Thyroid gland (tissue), 4 donors: ENCODE data around the gene LGALS4. TPM values are rescaled to one million over a fixed set of nuclear protein-coding genes. Genes with fewer than 3 reads are reported as not detected.
A peak's percentile ranks its signal among the peaks of the same experiment; 100 is the strongest.
"Not testable (repeated sequence)": the region's sequence is repeated elsewhere in the genome, so short reads cannot be mapped to it uniquely, and the experiment has no call there.

ENCODE experiments used
- DNase-seq, 2 donors: peaks; one replicate each; pipeline ENCODE4 v3.0.0-alpha.2; 2019
- H3K27ac ChIP-seq, 3 donors: fragments of 200-600 bp; sonication (generic); 1 replicate in 2 of 3; 2 replicates in 1 of 3; pipeline ENCODE4 v1.5.1; 2016 to 2019; ENCODE audit warnings: mild to moderate bottlenecking in 1 of 3, moderate library complexity in 1 of 3
- H3K27me3 ChIP-seq: fragments of 200-600 bp; sonication (generic); one replicate; pipeline ENCODE4 v1.5.1; 2019
- H3K36me3 ChIP-seq, 2 donors: fragments of 200-600 bp; sonication (generic); one replicate each; pipeline ENCODE4 v1.5.1; 2016 to 2019
- H3K4me1 ChIP-seq, 2 donors: fragments of 200-600 bp; sonication (generic); one replicate each; pipeline ENCODE4 v1.5.1; 2017 to 2019
- H3K4me3 ChIP-seq, 3 donors: fragments of 200-600 bp; sonication (generic); replicated peaks in 1 of 3; 1 replicate in 2 of 3; 2 replicates in 1 of 3; pipeline ENCODE4 v1.5.1; 2016; ENCODE audit warnings: mild to moderate bottlenecking in 1 of 3
- H3K9me3 ChIP-seq: fragments of 200-600 bp; sonication (generic); one replicate; pipeline ENCODE4 v1.5.1; 2017
- POLR2A ChIP-seq, 2 donors: fragments of 450-650 bp; IDR thresholded peaks; one replicate each; pipeline ENCODE4 v1.6.1; 2017; ENCODE audit warnings: antibody characterized with exemption in 2 of 2, mild to moderate bottlenecking in 2 of 2, moderate library complexity in 1 of 2
- WGBS, 2 donors: methylation state at CpG; one replicate each; pipeline ENCODE4 v1.1.5; 2017; 5-methylcytosine and 5-hydroxymethylcytosine counted together
- intact Hi-C: fragments of 100-400 bp; cut with DNase I; formaldehyde crosslinking; loops from one replicate; pipeline ENCODE4 v1.15.1; 2023
- total RNA-seq, 4 donors: library from RNA; depleted of rRNA; stranded (reverse); fragments of >200 nt; gene quantifications; one replicate each; pipeline ENCODE4 v1.2.3, GENCODE V29; 2016
- TF ChIP-seq, protein P1 (sequence below), 6 experiments: fragments of 200-600 bp in 3 of 6; fragments of 450-650 bp in 3 of 6; sonication (generic) in 3 of 6; IDR thresholded peaks; one replicate each; pipeline ENCODE4 v1.5.1; 2016 to 2019; ENCODE audit warnings: antibody characterized with exemption in 6 of 6, mild to moderate bottlenecking in 2 of 6, inconsistent platforms in 1 of 6, moderate library complexity in 1 of 6

Gene LGALS4
- total RNA-seq, 4 donors from 2014 or later, result 1.6 TPM; not detected in 2

DNA sequence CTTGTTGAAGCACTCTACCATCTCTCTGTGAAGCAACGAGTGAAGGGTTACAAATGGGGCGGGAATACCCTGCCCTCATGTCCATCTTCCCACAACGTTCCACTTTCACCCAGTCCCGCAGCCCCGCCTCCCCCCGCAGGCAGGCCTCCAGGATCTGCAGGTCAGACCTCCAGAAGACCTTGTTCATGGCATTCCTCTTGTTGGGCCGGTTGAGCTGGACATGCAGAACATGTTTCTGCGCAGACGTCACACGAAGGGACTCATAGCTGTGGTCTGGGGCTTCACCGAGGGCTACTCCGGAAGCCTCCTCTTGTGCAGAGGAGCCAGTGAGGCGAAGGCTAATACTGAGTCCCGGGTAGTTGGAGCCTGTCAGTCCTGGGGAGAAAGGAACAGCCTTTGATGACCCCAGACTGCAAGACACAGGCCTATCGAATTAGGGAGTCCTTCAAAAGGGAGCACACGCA, 18.4 kb upstream of the LGALS4 start:
- intact Hi-C loops, result no loop called here
- H3K9me3 ChIP-seq, result no peaks in the 10 kb centered on the region
- no peak for TF ChIP-seq POLR2A (IDR thresholded peaks at IDR 0.05)
- TF ChIP-seq, protein P1, sequence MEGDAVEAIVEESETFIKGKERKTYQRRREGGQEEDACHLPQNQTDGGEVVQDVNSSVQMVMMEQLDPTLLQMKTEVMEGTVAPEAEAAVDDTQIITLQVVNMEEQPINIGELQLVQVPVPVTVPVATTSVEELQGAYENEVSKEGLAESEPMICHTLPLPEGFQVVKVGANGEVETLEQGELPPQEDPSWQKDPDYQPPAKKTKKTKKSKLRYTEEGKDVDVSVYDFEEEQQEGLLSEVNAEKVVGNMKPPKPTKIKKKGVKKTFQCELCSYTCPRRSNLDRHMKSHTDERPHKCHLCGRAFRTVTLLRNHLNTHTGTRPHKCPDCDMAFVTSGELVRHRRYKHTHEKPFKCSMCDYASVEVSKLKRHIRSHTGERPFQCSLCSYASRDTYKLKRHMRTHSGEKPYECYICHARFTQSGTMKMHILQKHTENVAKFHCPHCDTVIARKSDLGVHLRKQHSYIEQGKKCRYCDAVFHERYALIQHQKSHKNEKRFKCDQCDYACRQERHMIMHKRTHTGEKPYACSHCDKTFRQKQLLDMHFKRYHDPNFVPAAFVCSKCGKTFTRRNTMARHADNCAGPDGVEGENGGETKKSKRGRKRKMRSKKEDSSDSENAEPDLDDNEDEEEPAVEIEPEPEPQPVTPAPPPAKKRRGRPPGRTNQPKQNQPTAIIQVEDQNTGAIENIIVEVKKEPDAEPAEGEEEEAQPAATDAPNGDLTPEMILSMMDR (IDR thresholded peaks at IDR 0.05), result no peak
- peaks cover 2 to 29% of the 10 kb centered on the region in 2 donors for H3K4me1 ChIP-seq
- WGBS, 2 donors, result 5 to 6% methylated on average over 14 to 16 of the region's 16 CpGs
- peak overlapping the region; percentile 78 to 97 (median 83) for H3K27ac ChIP-seq
- H3K27me3 ChIP-seq, result no peaks in the 10 kb centered on the region
- peak; percentile 65 to 70 for DNase-seq
- H3K36me3 ChIP-seq, result peaks cover 33 to 34% of the 10 kb centered on the region in 2 donors
- H3K4me3 ChIP-seq, result peak overlapping the region; percentile 19 to 86 (median 77)

DNA sequence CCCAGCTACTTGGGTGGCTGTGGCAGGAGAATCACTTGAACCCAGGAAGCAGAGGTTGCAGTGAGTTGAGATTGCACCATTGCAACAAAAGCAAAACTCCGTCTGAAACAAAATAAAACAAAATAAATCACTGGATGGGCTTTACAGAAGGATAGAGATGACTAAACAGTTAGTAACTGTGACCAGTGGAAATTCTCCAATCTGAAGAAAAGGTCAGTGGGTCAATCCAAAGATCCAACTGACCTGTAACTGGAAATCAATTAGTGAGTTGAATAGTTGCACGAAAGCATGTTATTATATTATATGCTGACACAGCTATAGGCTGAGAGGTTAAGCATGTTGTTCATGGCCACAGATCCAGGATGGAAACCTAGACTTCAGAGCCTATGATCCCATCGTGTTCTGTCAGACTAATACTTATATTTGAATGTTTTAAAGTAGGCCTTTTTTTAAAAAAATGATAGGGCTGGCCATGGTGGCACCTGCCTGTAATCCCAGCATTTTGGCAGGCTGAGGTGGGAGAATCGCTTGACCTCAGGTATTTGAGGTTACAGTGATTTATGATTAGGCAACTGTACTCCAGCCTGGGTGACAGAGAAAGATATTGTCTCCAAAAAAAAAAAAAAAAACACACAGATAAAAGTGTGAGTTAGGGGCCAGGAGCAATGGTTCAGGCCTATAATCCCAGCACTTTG, 17.4 kb upstream of the LGALS4 start:
- Histone ChIP-seq H3K4me1 (peaks cover 2 to 29% of the 10 kb centered on the region in 2 donors), H3K4me3 (peak overlapping the region in 1 of 3 donors; percentile 86), H3K27me3 (no peaks in the 10 kb centered on the region), H3K9me3 (no peaks in the 10 kb centered on the region), H3K27ac (no peak overlapping the region), H3K36me3 (peaks cover 24 to 25% of the 10 kb centered on the region in 2 donors)
- DNase-seq, result no peak
- intact Hi-C loops, result no loop called here
- TF ChIP-seq, protein P1 (IDR thresholded peaks at IDR 0.05), result no peak
- no peak for TF ChIP-seq POLR2A (IDR thresholded peaks at IDR 0.05)
- WGBS, 2 donors, result 81 to 85% methylated on average over 4 of the region's 4 CpGs

DNA sequence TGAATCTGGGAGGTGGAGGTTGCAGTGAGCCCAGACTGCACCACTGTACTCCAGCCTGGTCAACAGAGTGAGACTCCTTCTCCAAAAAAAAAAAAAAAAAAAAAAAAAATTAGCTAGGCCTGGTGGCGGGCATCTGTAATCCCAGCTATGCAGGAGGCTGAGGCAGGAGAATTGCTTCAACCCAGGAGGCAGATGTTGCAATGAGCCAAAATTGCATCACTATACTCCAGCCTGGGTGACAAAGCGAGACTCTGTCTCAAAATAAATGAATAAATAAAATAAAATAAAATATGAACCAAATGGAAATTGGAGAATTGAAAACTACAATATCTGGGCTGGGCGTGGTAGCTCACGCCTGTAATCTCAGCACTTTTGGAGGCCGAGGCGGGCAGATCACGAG, 16.5 kb upstream of the LGALS4 start:
- not testable (repeated sequence) for DNase-seq, H3K27me3 ChIP-seq, H3K4me3 ChIP-seq, H3K9me3 ChIP-seq, H3K27ac ChIP-seq
- intact Hi-C loops, result loop anchor here (10.0 kb wide), 1 partner anchor 54 kb away; the partner anchor contains the start of gene LGALS7
- WGBS, 2 donors, result 92 to 94% methylated on average over 7 of the region's 7 CpGs
- Histone ChIP-seq H3K36me3 (peaks cover 24 to 25% of the 10 kb centered on the region in 2 donors), H3K4me1 (peaks cover 2 to 29% of the 10 kb centered on the region in 2 donors)

DNA sequence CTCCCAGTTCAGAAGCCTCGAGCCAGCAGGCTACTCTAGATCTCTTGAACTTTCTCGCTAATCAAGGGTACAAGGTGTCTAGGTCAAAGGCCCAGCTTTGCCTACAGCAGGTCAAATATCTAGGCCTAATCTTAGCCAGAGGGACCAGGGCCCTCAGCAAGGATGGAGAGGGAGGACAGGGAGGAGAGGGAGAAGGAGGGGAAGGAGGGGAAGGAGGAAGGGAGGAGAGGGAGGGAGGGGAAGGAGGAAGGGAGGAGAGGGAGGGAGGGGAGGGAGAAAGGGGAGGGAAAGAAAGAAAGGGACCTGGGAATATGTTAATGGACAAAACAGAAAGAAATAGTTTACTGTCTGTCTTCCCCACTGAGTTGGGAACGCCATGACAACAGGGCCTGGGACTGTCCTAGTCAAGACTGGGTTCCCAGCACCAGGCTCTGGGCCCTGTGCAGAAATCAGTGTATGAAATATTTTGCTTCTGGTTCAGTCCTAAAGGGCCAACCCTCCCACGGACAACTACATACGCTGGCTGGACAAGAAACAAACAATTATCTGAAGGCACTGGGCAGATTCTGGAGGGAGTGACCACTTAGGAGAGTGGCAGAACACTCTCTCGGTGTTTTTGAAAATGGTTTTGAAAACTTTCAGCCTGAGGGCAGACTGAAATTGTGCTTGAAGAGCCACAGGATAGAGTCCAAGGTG, 14.3 kb upstream of the LGALS4 start:
- TF ChIP-seq, protein P1 (IDR thresholded peaks at IDR 0.05), result no peak
- TF ChIP-seq POLR2A (IDR thresholded peaks at IDR 0.05), result no peak
- Histone ChIP-seq H3K27ac (no peak overlapping the region), H3K36me3 (peaks cover 25 to 33% of the 10 kb centered on the region in 2 donors), H3K4me3 (no peak overlapping the region), H3K4me1 (peaks cover 2 to 19% of the 10 kb centered on the region in 2 donors), H3K27me3 (no peaks in the 10 kb centered on the region), H3K9me3 (no peaks in the 10 kb centered on the region)
- intact Hi-C loops, result loop anchor here (10.0 kb wide), 1 partner anchor 52 kb away; the partner anchor contains the start of gene LGALS7
- no peak for DNase-seq
- WGBS, 2 donors, result 69 to 79% methylated on average over 6 of the region's 6 CpGs

DNA sequence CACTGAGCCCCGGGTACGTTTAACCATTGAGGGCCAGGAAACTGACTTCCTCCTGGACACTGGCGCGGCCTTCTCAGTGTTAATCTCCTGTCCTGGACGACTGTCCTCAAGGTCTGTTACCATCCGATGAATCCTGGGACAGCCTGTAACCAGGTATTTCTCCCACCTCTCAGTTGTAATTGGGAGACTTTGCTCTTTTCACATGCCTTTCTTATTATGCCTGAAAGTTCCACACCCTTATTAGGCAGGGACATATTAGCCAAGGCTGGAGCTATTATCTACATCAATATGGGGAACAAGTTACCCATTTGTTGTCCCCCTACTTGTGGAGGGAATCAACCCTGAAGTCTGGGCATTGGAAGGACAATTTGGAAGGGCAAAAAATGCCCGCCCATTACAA, 13.2 kb upstream of the LGALS4 start:
- intact Hi-C loops, result loop anchor here (10.0 kb wide), 1 partner anchor 51 kb away; the partner anchor contains the start of gene LGALS7
- not testable (repeated sequence) for DNase-seq, H3K27me3 ChIP-seq, H3K27ac ChIP-seq, H3K9me3 ChIP-seq, H3K4me3 ChIP-seq
- peaks cover under 1 to 18% of the 10 kb centered on the region in 2 donors for H3K4me1 ChIP-seq
- peaks cover 25 to 33% of the 10 kb centered on the region in 2 donors for H3K36me3 ChIP-seq
- WGBS, 2 donors, result 94 to 95% methylated on average over 7 of the region's 7 CpGs

GRCh38 chr19:38821230-38821825, 8.6 kb upstream of the LGALS4 start:
- H3K4me3 ChIP-seq, H3K4me1 ChIP-seq, H3K27ac ChIP-seq, H3K9me3 ChIP-seq, H3K27me3 ChIP-seq, DNase-seq: not testable (repeated sequence)
- WGBS, 2 donors, result 89 to 98% methylated on average over 10 of the region's 29 CpGs
- H3K36me3 ChIP-seq, result peaks cover 19 to 21% of the 10 kb centered on the region in 2 donors
- intact Hi-C loops, result loop anchor here (10.0 kb wide), 1 partner anchor 47 kb away; the partner anchor contains the start of gene LGALS7
